Stimulated activated CD4-positive, alpha-beta T cell treated with anti-CD3 and anti-CD28 coated beads, Interleukin-1b, Interleukin-23, amount 100 ng/mL, for 24 hours (primary cell): ENCODE results near the gene SLC6A14.

Experiments used
- DNase-seq, 4 experiments: peaks; one replicate each; pipeline ENCODE4 v3.0.0-alpha.2; 2020; ENCODE audit warnings: low read depth in 4 of 4, low spot score in 1 of 4

The SLC6A14 gene

GRCh38 chrX:116436358-116436816, at the start of gene SLC6A14:
Gene SLC6A14, plus strand, starts transcription at chrX:116436606. Its CDS starts 104 bp downstream, at chrX:116436710.
- DNase-seq = no peak

DNA sequence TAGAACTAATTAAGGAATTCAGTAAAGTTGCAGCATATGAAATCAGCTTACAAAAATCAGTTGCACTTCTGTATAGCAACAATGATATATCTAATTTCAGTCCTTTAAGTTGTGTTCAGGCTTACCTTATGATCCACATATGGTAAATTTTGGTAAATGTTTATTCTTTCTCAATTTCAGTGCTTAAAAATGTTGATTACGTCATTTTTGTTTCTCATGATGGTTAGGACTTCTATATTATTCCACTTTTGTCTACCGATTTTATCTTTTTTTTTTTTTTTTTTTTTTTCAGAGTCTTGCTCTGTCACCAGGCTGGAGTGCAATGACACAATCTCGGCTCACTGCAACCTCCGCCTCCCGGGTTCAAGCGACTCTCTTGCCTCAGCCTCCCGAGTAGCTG, 40.7 kb upstream of the SLC6A14 start:
- DNase-seq = no peak

DNA sequence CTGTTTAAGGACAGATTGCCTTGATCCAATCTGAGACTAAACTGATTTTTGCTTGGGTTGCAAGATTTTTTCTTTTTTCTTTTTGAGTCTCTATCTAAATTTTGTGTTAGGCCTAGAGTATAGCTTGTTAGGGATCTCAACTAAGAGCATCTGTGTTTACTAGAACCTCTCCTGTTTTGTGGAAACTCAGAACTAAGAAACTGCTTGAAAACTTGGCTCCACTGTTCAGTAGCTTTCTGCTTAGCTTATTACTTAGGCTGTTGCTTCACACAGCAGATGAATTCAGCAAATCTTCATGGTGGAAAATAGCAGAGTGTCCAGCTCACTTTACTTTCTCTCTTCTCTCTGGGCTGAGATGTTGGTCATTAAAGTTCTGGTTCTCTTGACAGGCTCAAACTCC, 36.7 kb upstream of the SLC6A14 start:
- no peak for DNase-seq

DNA sequence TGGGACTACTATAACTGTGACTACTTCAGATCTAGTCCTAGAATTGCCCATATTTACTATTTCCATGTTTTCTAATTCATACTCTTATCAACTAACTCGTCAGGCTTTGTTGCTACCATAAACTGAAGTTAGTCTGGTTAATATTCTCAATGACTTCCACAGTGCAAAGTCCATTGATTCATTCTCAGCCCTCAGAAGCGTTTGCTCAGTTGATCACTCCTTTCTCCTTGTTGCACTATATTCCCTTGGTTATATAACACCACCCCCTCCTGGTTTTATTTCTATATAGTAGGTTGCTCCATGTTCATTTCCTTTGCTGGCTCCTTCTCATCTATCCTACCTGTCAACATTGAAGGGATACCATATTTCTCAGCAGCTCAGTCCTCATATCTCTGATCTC, 27.2 kb upstream of the SLC6A14 start:
- DNase-seq = no peak

- DNase-seq = no peak
Observed at GRCh38 chrX:116413273-116413672, 23.1 kb upstream of the SLC6A14 start.

- DNase-seq = no peak
Observed at GRCh38 chrX:116417214-116417613, 19.2 kb upstream of the SLC6A14 start.

- no peak for DNase-seq
Observed at GRCh38 chrX:116417968-116418367, 18.4 kb upstream of the SLC6A14 start.

DNA sequence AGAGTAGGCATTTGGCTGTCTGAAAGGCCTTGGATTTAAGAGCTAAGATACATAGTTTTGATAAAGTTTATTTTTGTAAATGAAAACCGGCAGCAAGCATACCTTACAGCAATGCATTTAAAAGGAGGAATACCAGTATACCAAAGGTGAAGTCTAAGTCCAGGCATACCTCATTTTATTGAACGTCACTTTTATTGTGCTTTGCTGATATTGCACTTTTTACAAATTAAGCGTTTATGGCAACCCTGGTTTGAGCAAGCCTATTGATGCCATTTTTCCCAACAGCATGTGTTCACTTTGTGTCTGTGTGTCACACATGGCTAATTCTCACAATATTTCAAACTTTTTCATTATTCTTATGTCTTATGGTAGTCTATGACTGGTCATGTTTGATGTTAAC, 8.4 kb upstream of the SLC6A14 start:
- DNase-seq = no peak

DNA sequence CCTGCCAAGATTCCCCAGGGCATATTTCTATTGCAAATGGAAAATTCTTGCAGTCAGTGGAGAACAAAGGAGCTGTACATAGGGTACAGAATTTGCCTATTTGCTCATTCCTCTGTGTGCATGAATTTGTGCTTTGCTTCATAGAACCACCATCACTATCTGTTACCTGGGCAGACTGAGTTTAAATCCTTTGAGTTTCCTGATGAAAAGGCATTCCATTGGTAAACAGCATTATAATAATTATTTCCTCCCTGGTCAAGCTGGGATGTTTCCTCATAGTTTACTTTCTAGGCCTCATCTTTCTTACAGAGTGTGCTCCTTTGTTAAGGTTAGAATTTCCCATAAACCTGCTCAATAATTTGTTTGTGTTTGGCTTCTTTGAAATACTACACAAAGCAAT, 809 bp upstream of the SLC6A14 start:
- DNase-seq = no peak

- no peak for DNase-seq
Observed at GRCh38 chrX:116449156-116449555, 12.8 kb downstream of the SLC6A14 start.

DNA sequence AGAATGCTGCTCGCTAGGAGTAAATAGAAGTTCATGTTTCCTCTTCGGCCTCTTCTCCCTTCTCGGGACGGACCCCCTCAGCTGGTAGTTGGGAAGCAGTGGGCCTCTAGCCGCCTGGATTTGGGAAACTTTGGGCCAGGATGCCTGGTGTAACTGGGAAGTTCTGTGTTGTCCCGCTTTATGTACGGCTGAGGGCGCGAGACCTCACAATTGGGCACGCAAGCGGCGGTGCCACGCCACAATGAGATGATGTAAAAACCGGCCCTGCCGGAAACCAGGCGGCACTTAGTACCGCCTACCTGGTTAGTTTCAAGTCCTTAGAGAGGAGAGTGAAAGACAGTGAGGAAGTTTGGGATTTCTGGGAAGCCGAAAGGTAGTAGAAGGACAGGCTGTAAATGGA, 26.4 kb downstream of the SLC6A14 start, which contains the start of gene CT83:
TSS of gene CT83 (minus strand) at position 155 of the 400 bp plus-strand sequence. CDS start at position 35, 120 bp downstream.
- DNase-seq = no peak

GRCh38 chrX:116480059-116480458, 43.7 kb downstream of the SLC6A14 start:
- DNase-seq = no peak

- DNase-seq = no peak
Observed at GRCh38 chrX:116490104-116490503, 53.7 kb downstream of the SLC6A14 start.

- DNase-seq = no peak
Observed at GRCh38 chrX:116493271-116493670, 56.9 kb downstream of the SLC6A14 start.

GRCh38 chrX:116499780-116500179, 63.4 kb downstream of the SLC6A14 start:
- DNase-seq = no peak
